ENCODE results near the gene ACSF3. TPM values are rescaled to one million over a fixed set of nuclear protein-coding genes. Genes with fewer than 3 reads are reported as not detected.

ACSF3 gene
- total RNA-seq, 4 donors from 2014 or later, result 29.9 to 48.0 (median 40.3) TPM

- Histone ChIP-seq H3K27me3 (no peaks in the 10 kb centered on the region), H3K36me3 (peaks cover 8 to 96% (median 22%) of the 10 kb centered on the region in 3 donors), H3K4me1 (no peaks in the 10 kb centered on the region), H3K9me3 (peaks cover 0 to 5% (median 0%) of the 10 kb centered on the region in 4 donors), H3K27ac (no peak overlapping the region), H3K4me3 (no peak overlapping the region)
- 80 to 84% methylated on average over 9 to 11 of the region's 11 CpGs for WGBS, 2 donors
- TF ChIP-seq POLR2A (IDR thresholded peaks at IDR 0.05), result no peak
- TF ChIP-seq EP300 (IDR thresholded peaks at IDR 0.05), result no peak
- TF ChIP-seq CTCF (IDR thresholded peaks at IDR 0.05), result no peak
- no peak for DNase-seq (ENCODE audit: low spot score in 2 of 2)
Observed at GRCh38 chr16:89147085-89147817, 53.6 kb downstream of the ACSF3 start.

- peaks cover 0 to 5% (median 0%) of the 10 kb centered on the region in 4 donors for H3K4me1 ChIP-seq
- 96 to 97% methylated on average over 9 of the region's 9 CpGs for WGBS, 2 donors
- peaks cover 0 to 5% (median 0%) of the 10 kb centered on the region in 4 donors for H3K9me3 ChIP-seq
- no peak for DNase-seq (ENCODE audit: low spot score in 2 of 2)
- no peaks in the 10 kb centered on the region for H3K27me3 ChIP-seq
- H3K27ac ChIP-seq, result no peak overlapping the region
- no peak overlapping the region for H3K4me3 ChIP-seq
- TF ChIP-seq CTCF (IDR thresholded peaks at IDR 0.05), result no peak
- TF ChIP-seq EP300 (IDR thresholded peaks at IDR 0.05), result no peak
- TF ChIP-seq POLR2A (IDR thresholded peaks at IDR 0.05), result no peak
- H3K36me3 ChIP-seq, result peaks cover 8 to 93% (median 22%) of the 10 kb centered on the region in 3 donors
Observed at GRCh38 chr16:89149386-89149785, 55.7 kb downstream of the ACSF3 start.

GRCh38 chr16:89150090-89150835 lies 56.6 kb downstream of the ACSF3 start:
- peaks cover 0 to 5% (median 0%) of the 10 kb centered on the region in 4 donors for H3K9me3 ChIP-seq
- H3K27me3 ChIP-seq, result no peaks in the 10 kb centered on the region
- no peak overlapping the region for H3K27ac ChIP-seq
- 90 to 97% methylated on average over 14 to 18 of the region's 18 CpGs for WGBS, 2 donors
- TF ChIP-seq POLR2A (IDR thresholded peaks at IDR 0.05) (no peak), CTCF (IDR thresholded peaks at IDR 0.05) (no peak), EP300 (IDR thresholded peaks at IDR 0.05) (no peak)
- H3K4me3 ChIP-seq, result no peak overlapping the region
- DNase-seq (ENCODE audit: low spot score in 2 of 2), result no peak
- peaks cover 8 to 84% (median 21%) of the 10 kb centered on the region in 3 donors for H3K36me3 ChIP-seq
- H3K4me1 ChIP-seq, result peaks cover 0 to 13% (median 6%) of the 10 kb centered on the region in 4 donors

- no peak for TF ChIP-seq CTCF (IDR thresholded peaks at IDR 0.05)
- no peak for TF ChIP-seq EP300 (IDR thresholded peaks at IDR 0.05)
- no peak for TF ChIP-seq POLR2A (IDR thresholded peaks at IDR 0.05)
Observed at GRCh38 chr16:89150981-89151380, 57.3 kb downstream of the ACSF3 start.

More at GRCh38 chr16:89150981-89151380, 57.3 kb downstream of the ACSF3 start:
- Histone ChIP-seq H3K36me3 (peaks cover 4 to 77% (median 14%) of the 10 kb centered on the region in 3 donors), H3K4me3 (no peak overlapping the region), H3K27me3 (no peaks in the 10 kb centered on the region), H3K27ac (no peak overlapping the region), H3K4me1 (peaks cover 0 to 21% (median 14%) of the 10 kb centered on the region in 4 donors), H3K9me3 (peaks cover 0 to 5% (median 0%) of the 10 kb centered on the region in 4 donors)
- 90 to 96% methylated on average over 8 of the region's 8 CpGs for WGBS, 2 donors
- DNase-seq (ENCODE audit: low spot score in 2 of 2), result no peak
